GM18873 (cell line): Measurements from ENCODE around the gene MMP11.

ENCODE experiments used
- ATAC-seq: cut with Tn5 transposase; IDR thresholded peaks from one replicate; pipeline ENCODE4 v1.9.1; 2021; ENCODE audit warnings: mild to moderate bottlenecking, moderate library complexity, moderate number of reproducible peaks; ENCODE audit not compliant: unreplicated experiment, low FRiP score

The MMP11 gene

GRCh38 chr22:23756891-23757290, 15.8 kb upstream of the MMP11 start:
- no peak for ATAC-seq

DNA sequence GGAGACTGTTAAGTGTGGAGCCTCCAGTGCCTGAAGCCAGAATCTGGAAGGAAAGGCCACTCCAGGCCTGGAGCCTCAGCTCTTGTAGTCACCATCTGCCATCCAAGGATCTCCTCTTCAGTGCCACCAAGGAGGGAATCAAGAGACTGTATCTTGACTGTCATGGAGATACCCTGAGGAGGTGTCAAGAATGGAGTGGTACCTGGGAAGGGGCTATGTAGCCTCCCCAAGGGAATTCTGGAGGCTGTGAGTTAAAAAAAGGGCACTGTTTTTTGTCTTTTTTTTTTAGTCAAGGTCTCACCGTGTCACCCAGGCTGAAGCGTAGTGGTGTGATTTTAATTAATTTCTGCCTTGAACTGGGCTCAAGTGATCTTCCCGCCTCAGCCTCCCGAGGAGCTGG, 13.1 kb upstream of the MMP11 start:
- no peak for ATAC-seq

DNA sequence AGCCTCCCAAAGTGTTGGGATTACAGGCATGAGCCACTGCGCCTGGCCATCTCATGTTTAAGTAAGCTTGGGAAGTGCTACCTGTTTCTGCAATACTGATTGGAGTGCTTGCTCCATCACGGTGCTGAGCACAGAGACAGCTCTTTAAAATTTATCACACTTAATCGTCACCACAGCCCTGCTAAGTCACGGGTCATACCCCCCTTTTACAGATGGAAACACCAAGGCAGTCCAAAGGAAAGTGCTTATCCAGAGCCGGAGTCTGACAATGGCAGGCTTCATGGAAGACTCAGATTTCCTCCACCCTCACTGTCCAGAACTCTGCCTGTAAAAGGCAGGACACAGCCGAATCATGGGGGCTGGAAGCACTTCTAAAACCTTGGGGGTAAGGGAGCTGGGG, 12.6 kb upstream of the MMP11 start:
- ATAC-seq: no peak

DNA sequence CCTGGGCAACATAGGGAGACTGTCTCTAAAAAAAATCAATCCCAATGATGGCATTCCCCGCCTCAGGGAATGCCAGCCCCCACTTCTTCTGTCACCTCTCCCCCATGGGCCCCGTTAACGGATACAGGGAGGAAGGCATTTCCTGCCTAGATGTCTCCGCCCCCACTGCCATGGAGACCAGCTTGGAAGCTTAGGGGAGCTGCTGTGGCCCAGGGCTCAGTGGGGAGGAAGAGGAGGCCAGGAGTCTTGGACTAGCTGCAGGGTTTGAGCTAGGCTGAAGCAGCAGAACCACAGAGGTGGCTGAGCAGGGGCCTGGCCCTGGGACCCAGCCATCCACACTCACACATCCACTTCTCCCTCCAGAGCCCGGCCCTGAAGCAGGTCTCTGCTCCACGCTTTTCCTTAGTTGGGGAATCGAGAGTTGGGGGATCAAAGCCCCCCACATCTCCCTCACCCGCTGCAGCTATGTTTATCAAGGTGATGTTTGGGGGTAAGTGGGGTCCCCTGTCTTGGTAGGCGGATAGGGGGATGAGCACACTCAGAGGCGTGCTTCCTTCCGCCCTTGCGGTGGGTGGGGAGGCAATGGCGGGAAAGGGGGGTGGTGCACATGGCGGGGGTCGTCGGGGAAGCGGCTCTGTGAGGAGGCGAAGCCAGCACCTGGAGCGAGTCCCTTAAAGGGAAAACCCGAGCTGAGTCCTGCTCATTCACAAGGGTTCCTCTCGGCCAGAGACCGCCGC, 9.6 kb upstream of the MMP11 start, which contains the start of gene C22orf15:
C22orf15 (plus strand) TSS at position 149 of the 737 bp plus-strand sequence; CDS start at position 466, 317 bp downstream.
- ATAC-seq: no peak

GRCh38 chr22:23763579-23763945, 9.1 kb upstream of the MMP11 start:
- no peak for ATAC-seq

DNA sequence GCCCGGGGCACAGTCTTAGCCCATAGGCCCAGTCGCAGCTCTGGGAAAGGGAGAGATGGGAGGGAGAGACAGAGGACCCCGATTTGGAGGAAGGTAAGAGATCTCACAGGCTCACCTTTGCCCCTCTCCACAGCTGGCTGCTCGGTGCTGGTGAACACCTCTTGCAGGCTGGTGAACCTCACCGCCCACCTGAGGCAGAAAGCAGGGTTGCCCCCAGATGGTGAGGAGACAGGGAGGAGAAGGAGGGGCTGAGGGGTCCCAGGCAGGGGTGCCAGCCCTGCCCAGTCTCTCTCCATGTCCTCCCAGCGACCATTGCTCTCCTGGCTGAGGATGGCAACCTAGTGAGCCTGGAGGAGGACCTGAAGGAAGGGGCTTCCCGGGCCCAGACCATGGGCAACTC, 8.7 kb upstream of the MMP11 start:
- ATAC-seq: no peak

DNA sequence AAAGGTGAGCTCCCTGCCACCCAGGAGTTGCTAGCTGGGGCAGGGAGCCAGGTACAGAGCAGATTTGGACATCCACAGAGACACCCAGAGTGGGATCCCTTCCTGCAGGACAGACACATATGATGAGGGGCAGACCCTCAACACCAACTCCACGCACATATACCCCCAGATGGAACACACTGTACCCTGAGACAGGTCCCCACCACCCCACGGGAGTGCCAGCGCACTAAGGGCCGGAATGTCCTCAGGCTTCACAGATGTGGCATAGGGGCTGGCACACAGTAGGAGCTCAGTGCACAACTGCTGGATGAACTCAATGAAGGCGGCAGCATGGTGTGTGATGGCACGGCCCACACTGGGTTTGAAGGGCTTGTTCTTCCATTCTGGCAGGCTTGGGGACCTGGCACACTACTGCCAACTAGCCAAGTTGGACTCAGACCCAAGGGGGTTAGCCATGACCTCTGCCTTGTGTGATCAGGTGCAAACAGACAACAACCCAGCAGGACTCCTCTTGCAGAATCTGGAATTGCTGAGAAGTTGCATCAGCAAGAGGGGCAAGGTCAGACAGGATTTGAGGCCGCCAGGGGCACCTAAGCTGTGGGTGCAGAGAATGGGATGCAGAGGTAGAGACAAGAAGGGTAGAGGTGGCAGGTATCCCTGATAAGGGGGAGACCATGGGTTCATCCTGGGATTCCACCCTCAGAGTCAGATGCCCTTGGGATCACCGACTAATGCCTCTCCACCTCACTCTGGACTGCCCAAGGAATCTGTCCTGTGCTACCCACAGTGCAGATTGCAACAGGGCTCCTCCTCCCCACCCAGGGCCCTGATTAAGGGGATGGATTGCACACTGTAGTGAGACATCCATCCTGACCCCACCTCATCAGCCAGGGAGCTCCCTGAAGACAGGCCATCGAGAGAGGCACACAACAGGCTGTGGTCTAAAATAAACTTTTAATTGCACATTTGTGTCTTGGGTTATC, 7.5 kb upstream of the MMP11 start:
- ATAC-seq: no peak

DNA sequence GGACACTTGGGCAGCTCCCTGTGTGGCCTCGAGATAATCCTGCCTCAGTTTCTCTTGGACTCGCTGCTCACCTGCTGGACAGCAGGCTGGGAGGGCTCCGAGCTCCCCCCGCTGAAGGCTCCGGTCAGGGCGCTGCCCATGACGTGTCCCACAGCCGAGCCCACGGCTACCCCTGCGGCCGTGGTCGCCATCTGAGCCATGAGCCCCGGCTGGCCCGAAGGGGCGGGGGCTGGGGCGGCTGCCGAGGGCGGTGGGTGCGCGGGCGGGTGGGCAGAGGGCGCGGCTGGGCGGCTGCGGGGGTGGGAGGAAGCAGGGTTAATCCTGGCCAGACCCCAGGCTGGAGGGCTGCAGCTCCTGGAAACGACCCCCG, 5.4 kb upstream of the MMP11 start:
- ATAC-seq: no peak

DNA sequence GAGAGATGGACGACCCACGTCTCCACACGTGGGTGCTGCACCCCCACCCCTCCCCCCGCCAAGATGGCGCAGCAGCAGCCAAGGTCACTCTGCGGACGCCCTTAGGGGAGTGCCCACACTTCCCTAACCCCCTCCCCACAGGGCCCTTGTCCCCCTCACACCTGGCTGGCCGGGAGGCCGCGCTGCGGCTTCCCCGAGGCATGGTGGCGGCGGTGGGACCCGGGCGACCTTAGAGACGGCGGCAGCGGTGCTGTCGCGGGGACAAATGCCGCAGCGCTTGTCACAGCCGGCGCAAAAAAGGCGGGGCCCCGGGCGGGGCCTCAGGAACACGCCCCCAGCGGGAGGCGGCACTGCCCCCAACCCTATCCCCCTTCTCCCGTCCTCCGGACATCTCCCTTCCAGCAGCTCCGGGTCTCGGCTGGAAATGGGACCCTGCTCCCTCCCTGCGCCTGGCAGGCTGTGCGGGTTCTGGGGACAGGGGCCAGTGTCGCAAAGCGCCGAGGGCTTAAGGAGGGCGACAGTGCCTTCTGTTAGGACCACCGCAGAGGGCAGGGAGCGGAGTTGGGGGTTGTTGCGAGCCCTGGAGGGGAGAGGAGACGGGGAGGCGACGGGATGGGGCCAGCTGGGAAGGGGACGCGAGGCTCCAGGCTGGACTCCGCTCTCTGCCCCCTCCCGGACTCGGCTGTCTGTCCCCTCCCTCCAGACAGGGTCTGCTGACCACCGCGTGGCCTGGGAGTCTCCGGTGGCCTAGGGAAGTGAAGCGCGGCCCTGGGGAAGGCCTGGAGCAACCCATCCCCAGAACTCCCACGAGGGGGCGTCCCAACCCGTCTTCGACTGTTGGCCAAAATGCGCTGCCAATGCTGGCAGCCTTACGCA, 4.7 kb upstream of the MMP11 start, which contains the start of gene CHCHD10:
CHCHD10 (minus strand) TSS at position 300 of the 876 bp plus-strand sequence; CDS start at position 202, 98 bp downstream.
- no peak for ATAC-seq

DNA sequence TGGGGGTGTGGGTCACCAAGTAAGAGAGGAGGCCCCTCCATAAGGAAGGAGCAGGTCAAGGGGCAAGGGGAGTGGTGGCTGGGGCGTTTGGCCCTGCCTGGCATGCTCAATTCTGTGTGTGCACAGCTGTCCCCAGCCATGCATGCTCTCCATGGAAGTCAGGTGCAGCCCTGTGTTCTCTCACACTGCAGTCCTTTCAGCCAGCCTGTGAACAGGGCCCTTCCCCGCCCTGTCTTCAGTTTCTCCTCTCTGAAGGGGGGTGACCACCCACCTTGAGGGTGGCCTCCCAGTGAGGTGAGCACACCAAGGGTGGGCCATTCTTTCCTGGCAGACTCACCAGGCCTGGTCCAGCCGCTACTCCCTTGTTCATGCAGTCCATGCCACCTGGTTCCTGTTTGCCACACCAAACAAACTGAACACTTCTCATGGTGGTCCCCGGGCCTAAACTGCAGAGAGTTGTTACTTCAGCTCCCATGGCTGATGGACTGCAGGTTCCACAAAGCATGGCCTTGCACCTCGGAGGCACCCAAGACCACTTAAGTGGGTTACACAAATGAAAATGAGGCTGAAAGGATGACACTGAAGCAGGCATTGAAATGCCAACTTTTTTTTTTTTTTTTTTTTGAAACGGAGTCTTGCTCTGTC, 3.2 kb upstream of the MMP11 start:
- no peak for ATAC-seq

- no peak for ATAC-seq
Measured at GRCh38 chr22:23772315-23772648, 367 bp upstream of the MMP11 start.

DNA sequence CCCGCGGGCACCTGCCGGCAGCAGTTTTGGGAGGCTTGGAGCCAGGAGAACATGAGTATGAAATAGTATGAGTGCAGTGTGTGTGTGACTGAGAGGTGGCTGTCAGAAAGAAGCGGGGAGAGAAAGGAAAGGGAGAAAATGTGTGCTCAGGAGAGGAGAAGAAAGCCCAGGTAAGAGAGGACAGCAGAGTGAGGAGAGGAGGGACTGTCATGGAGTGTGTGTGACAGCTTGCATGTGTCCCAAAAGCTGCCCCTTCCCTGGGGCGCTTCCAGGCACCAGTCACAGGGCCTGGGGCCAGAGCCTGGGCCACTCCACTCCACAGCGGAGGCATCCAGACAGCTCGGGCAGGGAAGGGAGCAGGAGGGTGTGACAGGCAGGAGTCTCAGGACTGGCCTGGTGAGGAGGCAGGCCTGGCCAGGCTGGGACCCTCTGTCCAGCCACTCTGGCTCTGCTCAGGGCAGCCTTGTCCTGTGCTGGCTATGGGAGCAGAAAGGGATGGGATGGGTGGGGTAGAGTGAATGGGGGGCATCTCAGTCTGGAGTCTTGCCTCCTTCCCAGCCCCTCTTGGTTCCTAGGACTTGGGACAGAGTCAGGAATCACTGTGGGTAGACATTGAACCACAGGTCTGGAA, 949 bp downstream of the MMP11 start:
- no peak for ATAC-seq

- ATAC-seq: no peak
Measured at GRCh38 chr22:23774114-23774921, 1.7 kb downstream of the MMP11 start.

- ATAC-seq: no peak
Measured at GRCh38 chr22:23774922-23775436, 2.3 kb downstream of the MMP11 start.

GRCh38 chr22:23775779-23776375, 3.2 kb downstream of the MMP11 start:
- ATAC-seq: no peak

- ATAC-seq: no peak
Measured at GRCh38 chr22:23777776-23778576, 5.3 kb downstream of the MMP11 start.

DNA sequence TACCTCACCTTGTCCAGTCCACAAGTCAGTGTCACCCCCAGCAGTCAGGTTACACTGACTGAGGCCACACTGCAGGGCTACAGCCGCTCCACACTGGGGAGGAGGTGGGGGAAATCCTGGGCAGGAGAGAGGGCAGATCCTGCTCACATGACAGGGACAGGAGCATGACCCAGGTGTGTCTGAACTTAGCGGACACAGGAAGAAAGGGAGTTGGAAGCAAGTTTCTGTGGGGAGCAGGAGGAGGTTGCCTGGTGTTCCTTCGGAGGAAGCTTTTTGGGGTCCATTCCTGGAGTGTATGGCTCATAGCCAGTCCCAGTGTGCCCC, 5.9 kb downstream of the MMP11 start:
- ATAC-seq: no peak

DNA sequence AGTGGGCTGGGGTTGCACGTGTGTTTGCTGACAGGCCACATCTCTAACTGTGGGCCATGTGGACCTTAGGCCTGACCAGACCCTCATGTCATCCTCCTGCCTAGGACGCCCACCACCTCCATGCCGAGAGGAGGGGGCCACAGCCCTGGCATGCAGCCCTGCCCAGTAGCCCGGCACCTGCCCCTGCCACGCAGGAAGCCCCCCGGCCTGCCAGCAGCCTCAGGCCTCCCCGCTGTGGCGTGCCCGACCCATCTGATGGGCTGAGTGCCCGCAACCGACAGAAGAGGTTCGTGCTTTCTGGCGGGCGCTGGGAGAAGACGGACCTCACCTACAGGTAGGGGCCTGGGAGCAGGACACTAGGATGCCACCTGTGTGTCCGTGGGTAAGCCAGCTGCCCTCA, 6.4 kb downstream of the MMP11 start:
- no peak for ATAC-seq
